Stimulated activated CD4-positive, alpha-beta T cell treated with anti-CD3 and anti-CD28 coated beads, Interleukin-4, amount 100 ng/mL, for 24 hours (primary cell): ENCODE data around the gene TXNDC15.
"Not testable (repeated sequence)": the region's sequence is repeated elsewhere in the genome, so short reads cannot be mapped to it uniquely, and the experiment has no call there.

ENCODE experiments used
- DNase-seq: peaks from one replicate; pipeline ENCODE4 v3.0.0-alpha.2; 2020

Gene TXNDC15, protein sequence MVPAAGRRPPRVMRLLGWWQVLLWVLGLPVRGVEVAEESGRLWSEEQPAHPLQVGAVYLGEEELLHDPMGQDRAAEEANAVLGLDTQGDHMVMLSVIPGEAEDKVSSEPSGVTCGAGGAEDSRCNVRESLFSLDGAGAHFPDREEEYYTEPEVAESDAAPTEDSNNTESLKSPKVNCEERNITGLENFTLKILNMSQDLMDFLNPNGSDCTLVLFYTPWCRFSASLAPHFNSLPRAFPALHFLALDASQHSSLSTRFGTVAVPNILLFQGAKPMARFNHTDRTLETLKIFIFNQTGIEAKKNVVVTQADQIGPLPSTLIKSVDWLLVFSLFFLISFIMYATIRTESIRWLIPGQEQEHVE

DNA sequence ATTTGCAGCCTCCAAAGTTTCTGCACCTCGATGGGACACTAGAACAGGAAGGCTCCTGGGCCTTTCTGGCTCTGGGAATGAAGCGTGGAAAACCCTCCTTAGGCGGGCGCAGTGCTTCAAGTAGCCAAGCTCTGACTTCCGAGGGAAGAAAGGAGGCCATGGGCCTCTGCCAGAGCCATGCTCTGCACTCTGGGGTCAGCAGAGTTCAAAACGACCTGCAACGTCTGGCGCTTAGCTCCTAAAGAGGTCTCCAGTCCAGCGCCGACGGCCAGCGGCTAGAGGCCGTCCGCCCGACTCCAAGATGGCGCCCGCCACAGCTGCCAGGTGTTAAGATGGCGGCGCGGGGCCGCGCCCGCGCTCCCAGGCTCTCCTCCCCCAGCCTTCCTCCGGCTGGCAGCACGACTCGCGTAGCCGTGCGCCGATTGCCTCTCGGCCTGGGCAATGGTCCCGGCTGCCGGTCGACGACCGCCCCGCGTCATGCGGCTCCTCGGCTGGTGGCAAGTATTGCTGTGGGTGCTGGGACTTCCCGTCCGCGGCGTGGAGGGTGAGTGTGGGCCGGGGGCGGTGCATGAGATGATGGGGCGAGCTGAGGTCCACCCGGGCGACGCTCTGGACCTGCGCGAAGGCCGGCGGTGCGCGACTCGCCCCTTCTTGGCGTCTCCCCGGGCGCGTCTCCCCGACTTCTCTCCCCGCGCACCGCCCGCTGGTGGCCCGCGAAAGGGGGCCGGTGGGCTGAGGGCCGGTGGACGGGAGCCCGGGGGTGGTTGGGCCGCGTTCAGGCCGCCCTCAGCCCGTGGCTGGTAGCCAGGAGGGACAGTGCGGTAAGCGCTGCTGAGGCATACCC, at the start of gene TXNDC15:
TXNDC15 (plus strand) TSS at position 385 of the 844 bp plus-strand sequence; CDS start at position 442, 57 bp downstream.
- peak; percentile 81 for DNase-seq

DNA sequence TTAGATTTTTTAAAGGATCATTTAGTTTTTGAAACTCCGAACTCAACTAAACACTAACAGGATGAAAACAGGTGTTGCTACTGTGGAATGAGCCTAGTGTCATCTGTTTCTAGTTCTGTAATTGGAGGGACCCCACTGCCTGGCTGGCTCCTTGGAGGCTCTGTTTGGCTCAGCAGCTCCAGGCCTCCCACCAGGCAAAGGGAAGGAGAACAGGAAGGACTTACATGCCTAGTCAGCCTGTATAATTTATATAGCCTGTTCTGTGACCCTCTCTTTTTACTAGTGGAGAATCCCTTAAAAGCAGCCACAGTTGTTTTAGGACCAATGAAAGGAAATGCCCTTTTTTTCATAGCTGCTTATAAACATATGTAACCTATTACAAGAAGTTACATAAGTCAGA, 49.5 kb upstream of the TXNDC15 start:
- DNase-seq = no peak

DNA sequence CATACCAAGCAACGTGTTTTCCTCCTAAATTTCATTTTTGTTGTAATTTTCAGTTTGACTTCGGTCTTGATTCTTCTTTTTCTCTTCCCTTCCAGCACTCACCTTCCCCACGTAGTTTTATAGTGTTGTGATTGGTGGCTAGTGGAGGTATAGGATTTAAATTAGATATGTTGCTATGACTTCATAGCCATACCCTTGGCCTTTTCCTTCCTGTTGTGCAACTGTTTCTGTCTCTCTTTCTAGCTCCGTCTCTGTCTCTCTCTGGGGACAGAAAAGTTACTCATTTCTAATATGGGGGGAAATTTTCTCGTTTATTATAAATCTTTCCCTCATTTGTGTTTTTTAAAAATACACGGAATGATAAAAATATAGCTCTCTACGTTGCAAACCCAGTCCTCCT, 49.0 kb upstream of the TXNDC15 start:
- DNase-seq = no peak

DNA sequence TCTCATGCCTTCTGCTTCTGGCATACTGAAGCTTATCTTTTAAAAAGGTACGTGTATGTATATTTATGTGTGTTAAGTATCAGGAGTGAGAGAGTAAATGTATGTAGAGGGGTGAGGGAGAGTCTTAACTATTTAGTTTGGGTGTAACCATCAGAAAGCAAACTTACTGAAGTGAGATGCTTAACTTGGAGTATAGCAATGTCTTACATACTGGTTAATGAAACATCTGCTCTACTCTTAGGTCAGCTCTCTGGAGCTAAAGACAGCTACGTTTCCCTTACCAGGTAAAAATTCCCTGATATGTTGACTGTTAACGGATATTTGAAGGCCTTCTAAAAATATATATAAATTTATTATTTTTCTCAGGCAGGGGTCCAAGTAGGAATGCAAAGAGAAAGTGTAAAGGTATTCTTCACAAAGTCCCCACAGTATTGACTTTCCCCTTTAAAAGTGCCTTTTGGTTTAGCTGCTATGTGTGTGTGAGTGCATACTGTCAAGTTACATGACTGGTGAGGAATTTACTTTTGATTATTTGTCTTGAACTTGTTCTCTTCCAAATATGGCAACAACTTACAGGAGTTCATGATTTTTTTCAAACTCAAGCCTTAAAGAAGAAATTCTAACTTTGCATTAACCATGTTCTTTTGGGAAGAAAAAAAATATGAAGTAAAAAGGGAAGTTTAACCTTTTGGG, 40.7 kb upstream of the TXNDC15 start:
- DNase-seq = no peak

DNA sequence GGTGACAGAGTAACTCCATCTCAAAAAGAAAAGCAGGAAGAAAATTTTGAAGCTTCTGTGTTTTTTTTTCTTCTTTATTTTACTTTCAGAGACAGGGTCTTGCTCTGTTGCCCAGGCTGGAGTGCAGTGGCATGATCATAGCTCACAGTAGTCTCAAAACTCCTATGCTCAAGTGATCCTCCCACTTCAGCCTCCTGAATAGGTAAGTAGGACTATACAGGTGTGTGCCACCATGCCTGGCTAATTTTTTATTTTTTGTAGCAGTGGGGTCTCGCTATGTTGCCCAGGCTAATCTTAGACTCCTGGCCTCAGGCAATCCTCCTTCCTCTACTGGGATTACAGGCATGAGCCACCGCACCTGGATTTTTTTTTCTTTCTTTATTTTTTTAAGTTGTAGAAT, 38.5 kb upstream of the TXNDC15 start:
- no peak for DNase-seq

DNA sequence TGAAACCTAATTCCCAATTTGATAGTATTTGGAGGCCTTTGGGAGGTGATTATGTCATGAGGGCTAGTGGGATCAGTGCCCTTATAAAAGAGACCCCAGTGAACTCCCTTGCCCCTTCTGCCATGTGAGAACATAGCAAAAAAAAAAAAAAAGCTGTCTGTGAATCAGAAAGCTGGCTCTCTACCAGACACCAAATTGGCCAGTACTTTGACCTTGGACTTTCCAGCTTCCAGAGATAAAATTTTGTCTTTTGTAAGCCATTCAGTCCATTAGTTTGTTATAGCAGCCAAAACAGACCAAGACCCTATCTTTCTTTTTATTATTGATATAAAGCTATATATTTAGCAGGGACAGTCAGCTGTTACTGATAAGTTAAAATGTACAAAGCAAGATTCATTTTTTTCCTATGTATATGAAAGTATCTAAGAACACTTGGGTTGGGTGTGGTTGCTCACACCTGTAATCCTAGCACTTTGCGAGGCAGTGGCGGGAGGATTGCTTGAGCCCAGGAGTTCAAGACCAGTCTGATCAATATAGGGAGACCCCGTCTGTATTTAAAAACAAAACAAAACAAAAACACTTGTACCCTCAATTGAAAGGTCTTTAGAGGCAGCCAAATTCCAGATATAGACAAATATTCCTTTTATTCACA, 36.5 kb upstream of the TXNDC15 start:
- no peak for DNase-seq

DNA sequence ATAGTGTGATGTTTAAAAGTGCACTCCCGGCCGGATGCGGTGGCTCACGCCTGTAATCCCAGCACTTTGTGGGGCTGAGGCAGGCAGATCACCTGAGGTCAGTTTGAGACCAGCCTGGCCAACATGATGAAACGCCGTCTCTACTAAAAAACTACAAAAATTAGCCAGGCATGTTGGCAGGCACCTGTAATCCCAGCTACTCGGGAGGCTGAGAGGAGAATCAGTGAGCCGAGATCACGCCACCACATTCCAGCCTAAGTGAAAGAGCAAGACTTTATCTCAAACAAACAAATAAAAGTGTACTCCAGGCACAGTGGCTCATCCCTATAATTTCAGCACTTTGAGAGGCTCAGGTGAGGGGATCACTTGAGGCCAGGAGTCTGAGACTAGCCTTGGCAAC, 35.8 kb upstream of the TXNDC15 start:
- DNase-seq = not testable (repeated sequence)

DNA sequence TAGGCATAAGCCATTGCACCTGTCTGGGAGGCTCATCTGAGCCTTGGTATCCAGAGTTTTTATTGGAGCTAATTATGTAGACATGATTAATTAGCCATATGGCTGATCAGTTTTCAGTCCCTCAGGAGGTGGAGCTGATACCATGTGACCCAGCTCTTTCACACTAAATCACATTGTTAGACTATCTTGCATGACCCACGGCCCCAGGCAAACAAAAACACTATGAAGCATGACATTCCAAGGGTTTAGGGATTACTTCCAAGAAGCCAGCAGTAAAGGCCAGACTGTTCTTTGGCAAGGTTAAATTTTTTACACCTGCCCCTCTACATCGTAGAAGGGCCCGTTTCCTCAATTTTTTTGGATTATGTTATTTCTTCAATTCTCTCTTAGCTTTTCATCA, 33.4 kb upstream of the TXNDC15 start:
- no peak for DNase-seq

DNA sequence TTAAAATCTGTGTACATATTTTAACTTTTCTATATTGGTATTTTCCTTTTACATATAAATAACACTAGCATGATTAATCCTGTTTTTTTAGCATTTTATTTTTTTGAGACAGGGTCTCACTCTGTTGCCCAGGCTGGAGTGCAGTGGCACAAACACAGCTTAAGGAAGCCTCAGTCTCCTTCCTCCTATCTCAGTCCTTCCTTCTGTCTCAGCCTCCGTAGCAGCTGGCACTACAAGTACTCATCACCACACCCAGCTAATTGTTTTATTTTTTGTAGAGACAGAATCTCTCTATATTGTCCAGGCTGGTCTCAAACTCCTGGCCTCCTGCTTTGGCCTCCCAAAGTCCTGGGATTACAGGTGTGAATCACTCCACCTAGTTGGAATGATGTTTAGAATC, 29.9 kb upstream of the TXNDC15 start:
- DNase-seq = no peak

DNA sequence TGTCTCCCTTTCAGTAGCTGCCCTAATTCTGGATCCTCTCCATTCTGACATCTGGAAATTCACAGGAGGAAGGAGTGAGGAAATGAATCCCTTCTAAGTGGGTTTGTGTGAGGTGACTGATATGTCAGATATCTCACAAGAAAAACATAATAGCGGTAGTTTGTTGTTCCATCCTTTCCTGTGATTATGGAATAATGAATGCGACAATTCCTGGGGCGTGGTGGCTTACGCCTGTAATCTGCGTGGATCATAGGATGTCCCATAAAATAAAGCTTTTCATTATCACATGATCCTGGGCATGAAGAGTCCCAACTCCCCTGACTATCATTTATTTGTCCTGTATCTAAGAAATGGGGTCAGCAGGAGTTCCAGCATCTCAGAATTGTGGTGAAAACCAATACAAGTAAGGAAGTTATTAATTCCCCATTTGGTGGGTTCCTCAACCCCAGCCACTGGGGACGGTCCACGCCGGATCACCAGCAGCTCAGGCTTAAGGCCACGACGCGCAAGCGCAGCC, 28.8 kb upstream of the TXNDC15 start:
- DNase-seq = no peak

DNA sequence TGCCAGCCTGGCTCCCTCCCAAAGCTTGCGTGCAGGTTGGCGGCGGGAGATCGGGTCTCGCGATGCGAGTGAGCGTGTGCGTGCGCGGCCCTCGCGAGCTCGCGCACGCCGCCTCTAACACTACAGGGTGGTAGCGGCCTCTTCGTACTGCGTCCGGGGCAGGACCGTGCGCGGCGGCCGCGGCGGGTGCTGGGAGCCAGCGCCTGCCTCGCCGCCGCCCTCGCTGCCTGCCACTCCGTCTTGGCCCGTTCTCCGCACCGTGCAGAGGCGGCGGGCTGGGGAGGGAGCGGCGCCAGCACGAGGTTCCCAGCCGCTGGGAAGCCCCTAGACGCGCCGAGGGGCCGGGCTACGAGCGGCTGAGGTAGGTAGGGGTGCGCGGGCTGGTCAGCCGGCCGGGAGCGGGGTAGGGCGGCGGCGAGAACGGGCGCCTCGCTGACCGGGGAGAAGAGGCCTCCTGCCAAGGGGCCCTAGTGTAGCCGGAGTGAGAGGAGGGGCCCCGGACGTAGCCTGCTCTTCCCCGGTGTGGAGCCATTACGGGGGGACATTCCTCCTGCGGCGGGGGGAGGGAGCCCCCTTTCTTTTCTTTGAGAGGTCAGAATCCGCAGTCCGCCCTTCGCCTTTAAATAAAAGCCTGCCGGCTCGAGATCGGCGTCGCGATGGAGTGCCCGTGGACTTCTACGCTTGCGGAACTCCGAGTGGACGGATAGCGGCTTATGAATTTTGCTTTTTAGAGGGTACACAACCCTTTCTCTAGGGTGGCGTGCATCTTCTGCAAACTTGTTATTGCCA, 28.1 kb upstream of the TXNDC15 start, which contains the start of gene C5orf24:
C5orf24 (plus strand) TSS at position 117 of the 789 bp plus-strand sequence. CDS start 8,933 bp downstream, outside the sequence.
- DNase-seq = peak; percentile 93

DNA sequence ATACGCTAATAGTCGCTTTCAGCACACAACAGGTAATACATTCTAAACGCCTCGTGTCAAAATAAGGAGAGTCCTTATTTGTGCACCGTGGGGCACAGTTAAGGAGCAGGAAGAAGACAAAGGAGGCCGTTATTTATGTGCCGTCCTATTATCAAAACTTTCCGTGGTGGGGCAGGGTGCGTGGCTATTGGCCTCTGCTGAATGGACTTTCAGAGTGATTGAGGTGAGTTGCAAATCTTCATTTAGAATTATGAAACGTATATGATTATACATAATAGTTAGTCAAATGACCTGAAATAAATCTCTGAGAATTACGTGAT, 27.6 kb upstream of the TXNDC15 start:
- DNase-seq = peak; percentile 28

DNA sequence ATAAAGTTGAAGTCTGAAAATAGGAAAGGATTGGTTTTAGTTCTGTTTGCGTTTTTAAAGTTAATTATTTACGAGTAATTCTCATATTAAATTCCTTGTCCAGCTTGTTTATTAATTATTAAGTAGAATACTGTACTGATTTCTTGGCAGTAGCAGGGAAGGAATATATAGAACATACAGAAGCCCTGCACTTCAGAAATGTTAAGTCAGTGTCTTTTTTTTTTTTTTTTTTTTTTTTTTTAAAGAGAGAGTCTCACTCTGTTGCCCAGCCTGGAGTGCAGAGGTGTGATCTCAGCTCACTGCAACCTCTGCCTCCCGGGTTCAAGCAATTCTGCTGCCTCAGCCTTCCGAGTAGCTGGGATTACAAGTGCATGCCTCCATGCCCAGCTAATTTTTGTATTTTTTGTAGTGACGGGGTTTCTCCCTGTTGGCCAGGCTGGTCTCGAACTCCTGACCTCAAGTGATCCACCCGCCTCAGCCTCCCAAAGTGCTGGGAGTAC, 24.7 kb upstream of the TXNDC15 start:
- not testable (repeated sequence) for DNase-seq

DNA sequence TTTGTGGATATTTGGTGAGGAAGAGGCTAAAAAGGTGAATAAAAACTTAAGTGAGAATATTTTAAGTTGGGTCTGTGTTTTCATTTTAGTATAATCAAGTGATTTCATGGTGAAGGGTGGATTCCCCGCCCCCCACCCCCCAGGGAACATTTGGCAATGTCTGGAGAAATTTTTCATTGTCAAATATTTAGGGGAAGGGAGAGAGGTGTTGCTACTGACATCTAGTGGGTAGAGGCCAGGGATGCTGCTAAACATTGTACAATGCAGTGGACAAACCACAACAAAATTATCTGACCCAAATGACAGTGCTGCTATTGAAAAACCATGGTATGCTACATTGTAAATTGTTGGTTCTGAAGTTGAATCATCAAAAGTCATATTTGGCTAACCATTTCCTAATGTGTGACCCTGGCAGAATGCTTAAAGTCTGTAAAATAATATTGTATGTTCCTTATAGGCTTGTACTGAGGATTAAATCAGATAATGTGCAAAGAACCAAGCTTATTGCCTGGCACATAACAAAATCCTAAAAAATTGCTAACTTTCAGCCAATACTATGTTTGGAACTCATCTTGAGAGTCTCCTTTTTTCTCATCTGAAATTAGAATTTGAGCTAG, 22.8 kb upstream of the TXNDC15 start:
- no peak for DNase-seq

DNA sequence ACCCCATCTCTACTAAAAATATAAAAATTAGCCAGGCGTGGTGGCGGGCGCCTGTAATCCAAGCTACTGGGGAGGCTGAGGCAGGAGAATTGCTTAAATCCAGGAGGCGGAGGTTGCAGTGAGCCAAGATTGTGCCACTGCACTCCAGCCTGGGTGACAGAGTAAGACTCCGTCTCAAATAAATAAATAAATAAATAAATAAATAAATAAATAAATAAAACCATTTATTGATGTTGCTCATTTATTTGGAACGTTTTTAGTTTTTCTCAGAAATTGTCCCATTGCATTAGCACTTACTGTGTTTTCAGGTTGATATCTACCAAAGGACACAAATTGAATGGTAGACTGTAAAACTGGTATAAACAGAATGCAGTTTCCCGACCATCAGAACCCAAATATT, 17.7 kb upstream of the TXNDC15 start:
- DNase-seq = not testable (repeated sequence)

DNA sequence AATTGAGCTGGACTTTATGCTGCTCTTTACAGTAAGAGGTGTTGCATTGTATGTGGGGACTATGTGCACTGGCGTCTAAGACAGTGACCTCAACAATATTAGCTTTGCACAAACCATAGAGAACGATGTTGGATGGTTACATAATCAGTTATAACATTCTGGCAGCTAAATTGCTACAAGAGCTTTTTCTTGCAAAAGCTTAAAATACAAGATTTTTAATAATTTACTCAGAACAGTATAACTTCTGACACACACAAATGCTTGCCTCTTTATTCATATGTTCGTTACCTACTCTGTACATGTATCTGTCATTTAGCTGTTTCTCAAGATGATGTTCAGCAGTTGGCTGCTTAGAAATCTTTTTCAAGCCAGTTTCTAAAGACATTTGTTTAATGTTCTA, 16.8 kb upstream of the TXNDC15 start:
- no peak for DNase-seq

DNA sequence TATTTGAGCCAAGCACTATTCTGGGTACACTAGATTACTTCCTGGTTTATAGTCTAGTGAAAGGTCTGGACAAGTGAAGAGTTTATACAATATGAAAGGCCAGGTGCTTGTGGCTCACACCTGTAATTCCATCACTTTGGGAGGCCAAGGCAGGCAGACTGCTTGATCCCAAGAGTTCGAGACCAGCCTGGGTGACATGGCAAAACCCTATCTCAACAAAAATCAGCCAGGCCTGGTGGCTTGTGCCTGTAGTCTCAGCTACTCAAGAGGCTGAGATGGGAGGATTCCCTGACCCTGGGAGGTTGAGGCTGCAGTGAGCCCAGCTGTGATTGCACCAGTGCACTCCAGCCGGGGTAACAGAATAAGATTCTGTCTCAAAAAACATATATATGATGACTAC, 9.5 kb upstream of the TXNDC15 start:
- DNase-seq = no peak

DNA sequence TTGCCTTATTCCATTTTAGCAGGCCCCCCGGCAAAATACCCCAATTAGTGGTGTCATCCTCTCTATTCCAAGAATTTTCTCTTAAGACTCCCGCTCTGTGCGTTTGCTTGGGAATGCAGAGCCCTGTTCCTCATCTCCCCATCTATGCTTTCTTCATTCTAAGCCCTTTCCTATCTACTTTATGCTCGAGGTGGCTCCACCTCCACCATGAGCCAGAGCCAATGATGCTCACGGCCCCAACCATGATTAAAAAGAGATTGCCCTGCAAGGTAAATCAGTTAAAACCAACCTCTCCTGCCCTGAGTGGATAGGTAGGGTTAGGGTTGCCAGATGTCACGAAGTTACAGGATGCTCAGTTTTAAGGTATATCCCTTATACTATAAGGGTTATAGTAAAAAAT, 677 bp upstream of the TXNDC15 start:
- peak; percentile 22 for DNase-seq

DNA sequence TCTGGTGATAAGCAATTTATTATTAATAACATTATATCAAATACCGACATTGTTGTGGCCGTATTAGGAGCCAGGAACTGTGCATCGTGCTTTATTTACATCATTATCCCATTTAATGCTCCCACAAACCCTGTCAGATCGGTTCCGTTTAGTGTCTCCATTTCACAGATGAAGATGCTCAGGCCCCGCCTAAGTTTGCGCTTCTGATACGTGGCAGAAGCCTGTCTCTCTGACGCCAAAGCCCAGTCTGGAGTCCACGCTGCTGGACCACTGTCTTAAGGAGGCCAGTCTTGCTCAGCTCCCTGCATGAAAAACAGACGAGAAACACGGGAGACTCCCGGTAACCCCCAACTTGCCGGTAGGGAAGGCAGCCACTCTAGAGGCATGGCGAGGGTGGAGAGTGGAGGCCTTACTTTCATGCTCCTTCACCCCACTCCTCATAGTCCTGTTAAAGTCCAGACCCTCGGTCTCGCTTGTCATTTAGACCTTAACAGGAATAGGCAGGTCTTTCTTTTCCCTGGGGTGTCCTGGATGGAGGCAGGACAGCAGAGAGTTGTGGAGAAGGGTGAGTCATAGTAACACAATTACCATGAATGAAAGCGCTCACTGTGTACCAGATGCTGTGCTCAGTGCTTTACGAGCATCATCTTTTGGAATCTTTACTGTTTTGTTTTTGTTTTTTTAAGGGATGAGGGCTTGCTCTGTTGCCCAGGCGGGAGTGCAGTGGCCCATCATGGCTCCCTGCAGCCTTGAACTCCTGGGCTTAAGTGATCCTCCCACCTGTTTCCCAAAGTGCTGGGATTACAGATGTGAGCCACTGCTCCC, 872 bp downstream of the TXNDC15 start:
- peak; percentile 44 for DNase-seq

DNA sequence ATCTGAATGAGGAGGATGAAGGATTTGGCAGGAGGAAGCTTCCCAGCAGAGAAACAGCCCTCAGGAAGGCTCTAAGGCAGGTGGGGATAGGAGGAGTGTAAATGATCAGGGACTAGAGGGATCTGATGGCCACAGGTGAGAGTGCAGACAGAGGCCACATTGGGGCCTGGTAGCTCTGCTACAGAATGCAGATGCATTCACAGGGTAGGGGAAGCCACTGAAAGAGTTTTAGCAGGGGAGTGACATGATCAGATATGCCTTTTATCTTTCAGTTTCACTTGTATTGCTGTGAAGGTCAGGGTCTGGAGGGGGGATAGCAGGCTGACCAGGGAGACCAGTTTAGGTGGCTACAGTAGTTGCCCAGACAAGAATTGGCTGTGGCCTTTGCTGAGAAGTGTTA, 3.0 kb downstream of the TXNDC15 start:
- DNase-seq = no peak
